ENCODE results near the gene LTB.

- no peak for TF ChIP-seq EP300 (IDR thresholded peaks at IDR 0.05)
- TF ChIP-seq, protein P1, sequence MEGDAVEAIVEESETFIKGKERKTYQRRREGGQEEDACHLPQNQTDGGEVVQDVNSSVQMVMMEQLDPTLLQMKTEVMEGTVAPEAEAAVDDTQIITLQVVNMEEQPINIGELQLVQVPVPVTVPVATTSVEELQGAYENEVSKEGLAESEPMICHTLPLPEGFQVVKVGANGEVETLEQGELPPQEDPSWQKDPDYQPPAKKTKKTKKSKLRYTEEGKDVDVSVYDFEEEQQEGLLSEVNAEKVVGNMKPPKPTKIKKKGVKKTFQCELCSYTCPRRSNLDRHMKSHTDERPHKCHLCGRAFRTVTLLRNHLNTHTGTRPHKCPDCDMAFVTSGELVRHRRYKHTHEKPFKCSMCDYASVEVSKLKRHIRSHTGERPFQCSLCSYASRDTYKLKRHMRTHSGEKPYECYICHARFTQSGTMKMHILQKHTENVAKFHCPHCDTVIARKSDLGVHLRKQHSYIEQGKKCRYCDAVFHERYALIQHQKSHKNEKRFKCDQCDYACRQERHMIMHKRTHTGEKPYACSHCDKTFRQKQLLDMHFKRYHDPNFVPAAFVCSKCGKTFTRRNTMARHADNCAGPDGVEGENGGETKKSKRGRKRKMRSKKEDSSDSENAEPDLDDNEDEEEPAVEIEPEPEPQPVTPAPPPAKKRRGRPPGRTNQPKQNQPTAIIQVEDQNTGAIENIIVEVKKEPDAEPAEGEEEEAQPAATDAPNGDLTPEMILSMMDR (IDR thresholded peaks at IDR 0.05), result no peak
These were observed 48.8 kb downstream of the LTB start for GRCh38 chr6:31533455-31533841.

Data from esophagus muscularis mucosa (tissue), 3 donors.